ENCODE data around the gene MAP4.

DNA sequence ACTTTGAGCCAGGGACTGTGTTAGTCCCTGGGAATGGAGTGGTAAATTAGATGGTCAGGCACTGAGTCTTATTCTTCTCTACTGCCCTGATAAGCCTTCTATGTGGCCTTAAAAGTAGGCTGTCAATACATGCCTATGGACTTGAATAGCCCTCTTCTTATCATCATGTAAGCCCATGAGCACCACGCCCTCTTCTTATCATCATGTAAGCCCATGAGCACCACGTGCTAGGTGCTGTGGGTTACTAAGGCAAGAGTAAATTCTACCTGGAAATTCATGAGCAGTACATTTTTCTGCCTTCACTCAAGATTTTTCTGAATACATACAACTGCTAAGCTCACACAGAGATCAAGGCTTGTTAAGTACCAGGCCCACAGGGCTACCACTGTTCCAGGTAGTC, 144.8 kb downstream of the MAP4 start:
- TF ChIP-seq POLR2A (IDR thresholded peaks at IDR 0.05) = no peak
- TF ChIP-seq, protein P1, sequence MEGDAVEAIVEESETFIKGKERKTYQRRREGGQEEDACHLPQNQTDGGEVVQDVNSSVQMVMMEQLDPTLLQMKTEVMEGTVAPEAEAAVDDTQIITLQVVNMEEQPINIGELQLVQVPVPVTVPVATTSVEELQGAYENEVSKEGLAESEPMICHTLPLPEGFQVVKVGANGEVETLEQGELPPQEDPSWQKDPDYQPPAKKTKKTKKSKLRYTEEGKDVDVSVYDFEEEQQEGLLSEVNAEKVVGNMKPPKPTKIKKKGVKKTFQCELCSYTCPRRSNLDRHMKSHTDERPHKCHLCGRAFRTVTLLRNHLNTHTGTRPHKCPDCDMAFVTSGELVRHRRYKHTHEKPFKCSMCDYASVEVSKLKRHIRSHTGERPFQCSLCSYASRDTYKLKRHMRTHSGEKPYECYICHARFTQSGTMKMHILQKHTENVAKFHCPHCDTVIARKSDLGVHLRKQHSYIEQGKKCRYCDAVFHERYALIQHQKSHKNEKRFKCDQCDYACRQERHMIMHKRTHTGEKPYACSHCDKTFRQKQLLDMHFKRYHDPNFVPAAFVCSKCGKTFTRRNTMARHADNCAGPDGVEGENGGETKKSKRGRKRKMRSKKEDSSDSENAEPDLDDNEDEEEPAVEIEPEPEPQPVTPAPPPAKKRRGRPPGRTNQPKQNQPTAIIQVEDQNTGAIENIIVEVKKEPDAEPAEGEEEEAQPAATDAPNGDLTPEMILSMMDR (IDR thresholded peaks at IDR 0.05) = no peak

Measured in esophagus squamous epithelium (tissue), 4 donors.